ENCODE data around the gene BCLAF1.

GRCh38 chr6:136244061-136244616, 45.5 kb downstream of the BCLAF1 start:
- TF ChIP-seq CTCF (conservative IDR thresholded peaks at IDR 0.05) (no peak), EZH2 (IDR thresholded peaks at IDR 0.05; ENCODE audit: low read depth) (no peak)
